ENCODE data around the gene RAN.

GRCh38 chr12:130858084-130858483, 13.8 kb upstream of the RAN start:
- no peak for TF ChIP-seq CTCF (conservative IDR thresholded peaks at IDR 0.05 in 1 of 2, IDR thresholded peaks at IDR 0.05 in 1 of 2; ENCODE audit: extremely low read depth in 1 of 2, insufficient read depth in 1 of 2, low read depth in 1 of 2, low read length in 2 of 2)
- TF ChIP-seq EZH2 (IDR thresholded peaks at IDR 0.05; ENCODE audit: borderline replicate concordance, low read length) = no peak

Measured in mammary epithelial cell (primary cell).